ENCODE measurements around the gene SNX3. TPM values are rescaled to one million over a fixed set of nuclear protein-coding genes. Genes with fewer than 3 reads are reported as not detected.

The SNX3 gene
- total and polyA plus RNA-seq, 4 donors: 124 to 245 (median 171) TPM

GRCh38 chr6:108291091-108291490 lies 30.3 kb upstream of the SNX3 start:
- no peak for ATAC-seq (ENCODE audit: insufficient read depth, low FRiP score)
- 92 to 94% methylated on average over 4 of the region's 4 CpGs for WGBS, 2 donors
- no peak for TF ChIP-seq CTCF (IDR thresholded peaks at IDR 0.05; ENCODE audit: control extremely low read depth, extremely low read depth)
- no peak overlapping the region for H3K4me3 ChIP-seq
- H3K9ac ChIP-seq (ENCODE audit: insufficient read depth in 1 of 2, low read length in 2 of 2): no peak overlapping the region
- H3K27me3 ChIP-seq (ENCODE audit: control insufficient read depth in 3 of 3, insufficient read depth in 3 of 3, low read length in 2 of 3): no peaks in the 10 kb centered on the region
- DNase-seq: no peak
- H3K27ac ChIP-seq (ENCODE audit: low read depth in 1 of 2, low read length in 1 of 2): no peak overlapping the region
- H3K36me3 ChIP-seq (ENCODE audit: control insufficient read depth in 4 of 4, insufficient read depth in 4 of 4, low read length in 4 of 4): no peaks in the 10 kb centered on the region
- H3K9me3 ChIP-seq (ENCODE audit: control insufficient read depth in 4 of 4, insufficient read depth in 3 of 4, low read length in 3 of 4): no peaks in the 10 kb centered on the region
- H3K4me1 ChIP-seq (ENCODE audit: control insufficient read depth in 5 of 5, insufficient read depth in 5 of 5, low read length in 5 of 5): peaks cover 0 to 12% (median 4%) of the 10 kb centered on the region in 5 donors

- H3K9ac ChIP-seq (ENCODE audit: insufficient read depth in 1 of 2, low read length in 2 of 2): no peak overlapping the region
- H3K9me3 ChIP-seq (ENCODE audit: control insufficient read depth in 4 of 4, insufficient read depth in 3 of 4, low read length in 3 of 4): no peaks in the 10 kb centered on the region
- no peak overlapping the region for H3K27ac ChIP-seq (ENCODE audit: low read depth in 1 of 2, low read length in 1 of 2)
- no peaks in the 10 kb centered on the region for H3K36me3 ChIP-seq (ENCODE audit: control insufficient read depth in 4 of 4, insufficient read depth in 4 of 4, low read length in 4 of 4)
- no peaks in the 10 kb centered on the region for H3K27me3 ChIP-seq (ENCODE audit: control insufficient read depth in 3 of 3, insufficient read depth in 3 of 3, low read length in 2 of 3)
- TF ChIP-seq CTCF (IDR thresholded peaks at IDR 0.05; ENCODE audit: control extremely low read depth, extremely low read depth): no peak
- no peak for DNase-seq
- ATAC-seq (ENCODE audit: insufficient read depth, low FRiP score): no peak
- no peak overlapping the region for H3K4me3 ChIP-seq
- H3K4me1 ChIP-seq (ENCODE audit: control insufficient read depth in 5 of 5, insufficient read depth in 5 of 5, low read length in 5 of 5): no peaks in the 10 kb centered on the region
Observed at GRCh38 chr6:108288742-108289141, 27.9 kb upstream of the SNX3 start.

- TF ChIP-seq CTCF (IDR thresholded peaks at IDR 0.05; ENCODE audit: control extremely low read depth, extremely low read depth): no peak
- no peak for ATAC-seq (ENCODE audit: insufficient read depth, low FRiP score)
- Histone ChIP-seq H3K27me3 (ENCODE audit: control insufficient read depth in 3 of 3, insufficient read depth in 3 of 3, low read length in 2 of 3) (no peaks in the 10 kb centered on the region), H3K4me1 (ENCODE audit: control insufficient read depth in 5 of 5, insufficient read depth in 5 of 5, low read length in 5 of 5) (no peaks in the 10 kb centered on the region), H3K27ac (ENCODE audit: low read depth in 1 of 2, low read length in 1 of 2) (no peak overlapping the region), H3K9me3 (ENCODE audit: control insufficient read depth in 4 of 4, insufficient read depth in 3 of 4, low read length in 3 of 4) (no peaks in the 10 kb centered on the region), H3K36me3 (ENCODE audit: control insufficient read depth in 4 of 4, insufficient read depth in 4 of 4, low read length in 4 of 4) (no peaks in the 10 kb centered on the region), H3K9ac (ENCODE audit: insufficient read depth in 1 of 2, low read length in 2 of 2) (no peak overlapping the region), H3K4me3 (no peak overlapping the region)
- WGBS, 2 donors: 69 to 72% methylated on average over 3 of the region's 3 CpGs
- DNase-seq: no peak
Observed at GRCh38 chr6:108287373-108287772, 26.5 kb upstream of the SNX3 start.

GRCh38 chr6:108286366-108286765 lies 25.5 kb upstream of the SNX3 start:
- ATAC-seq (ENCODE audit: insufficient read depth, low FRiP score) (no peak), DNase-seq (no peak)
- Histone ChIP-seq H3K4me1 (ENCODE audit: control insufficient read depth in 5 of 5, insufficient read depth in 5 of 5, low read length in 5 of 5) (no peaks in the 10 kb centered on the region), H3K4me3 (no peak overlapping the region), H3K36me3 (ENCODE audit: control insufficient read depth in 4 of 4, insufficient read depth in 4 of 4, low read length in 4 of 4) (no peaks in the 10 kb centered on the region), H3K27me3 (ENCODE audit: control insufficient read depth in 3 of 3, insufficient read depth in 3 of 3, low read length in 2 of 3) (no peaks in the 10 kb centered on the region), H3K9me3 (ENCODE audit: control insufficient read depth in 4 of 4, insufficient read depth in 3 of 4, low read length in 3 of 4) (no peaks in the 10 kb centered on the region), H3K27ac (ENCODE audit: low read depth in 1 of 2, low read length in 1 of 2) (no peak overlapping the region), H3K9ac (ENCODE audit: insufficient read depth in 1 of 2, low read length in 2 of 2) (no peak overlapping the region)
- TF ChIP-seq CTCF (IDR thresholded peaks at IDR 0.05; ENCODE audit: control extremely low read depth, extremely low read depth): no peak
- WGBS, 2 donors: 93 to 95% methylated on average over 4 of the region's 4 CpGs
